Stimulated activated naive CD8-positive, alpha-beta T cell treated with anti-CD3 and anti-CD28 coated beads, Interleukin-15, amount 100 ng/mL, for 72 hours (primary cell): Measurements from ENCODE around the gene CHN2.

Source experiments
- ATAC-seq: fragments of 150-1000 bp; cut with Tn5 transposase; 2 replicates; pipeline ENCODE4 v1.10.0; 2021; ENCODE audit warnings: mild to moderate bottlenecking, moderate library complexity
- DNase-seq, 2 donors: peaks; one replicate each; pipeline ENCODE4 v3.0.0; 2021 to 2022
- H3K27ac Mint-ChIP-seq, 2 donors: one replicate each; pipeline ENCODE4 v1.8.0; 2022; ENCODE audit warnings: mild to moderate bottlenecking in 2 of 2, mixed read lengths in 2 of 2, moderate library complexity in 2 of 2
- H3K27me3 Mint-ChIP-seq: one replicate; pipeline ENCODE4 v1.8.0; 2022; ENCODE audit warnings: mixed read lengths
- H3K4me1 Mint-ChIP-seq: one replicate; pipeline ENCODE4 v1.8.0; 2022; ENCODE audit warnings: mild to moderate bottlenecking, mixed read lengths
- H3K4me3 Mint-ChIP-seq, 2 donors: one replicate each; pipeline ENCODE4 v1.8.0; 2022; ENCODE audit warnings: mild to moderate bottlenecking in 2 of 2, mixed read lengths in 2 of 2, moderate library complexity in 1 of 2
- H3K9me3 Mint-ChIP-seq, 2 donors: one replicate each; pipeline ENCODE4 v1.8.0; 2022; ENCODE audit warnings: mixed read lengths in 2 of 2

CHN2 gene

GRCh38 chr7:29170781-29171180 is 23.8 kb upstream of the CHN2 start:
- no peak overlapping the region for H3K4me3 Mint-ChIP-seq
- ATAC-seq, result no peak
- H3K27me3 Mint-ChIP-seq, result peaks cover 15% of the 10 kb centered on the region
- no peak for DNase-seq
- no peak overlapping the region for H3K27ac Mint-ChIP-seq
- H3K4me1 Mint-ChIP-seq, result no peaks in the 10 kb centered on the region
- H3K9me3 Mint-ChIP-seq, result peaks cover 4 to 5% of the 10 kb centered on the region in 2 donors

GRCh38 chr7:29173458-29173857 is 21.1 kb upstream of the CHN2 start:
- H3K4me3 Mint-ChIP-seq, result no peak overlapping the region
- DNase-seq, result no peak
- H3K4me1 Mint-ChIP-seq, result peaks cover 9% of the 10 kb centered on the region
- H3K27ac Mint-ChIP-seq, result no peak overlapping the region
- H3K27me3 Mint-ChIP-seq, result peaks cover 21% of the 10 kb centered on the region
- ATAC-seq, result no peak
- H3K9me3 Mint-ChIP-seq, result no peaks in the 10 kb centered on the region

GRCh38 chr7:29177963-29178600 is 16.5 kb upstream of the CHN2 start:
- H3K27me3 Mint-ChIP-seq, result peaks cover 23% of the 10 kb centered on the region
- peaks cover 10% of the 10 kb centered on the region for H3K4me1 Mint-ChIP-seq
- H3K9me3 Mint-ChIP-seq, result no peaks in the 10 kb centered on the region
- H3K4me3 Mint-ChIP-seq, result peak overlapping the region; percentile 10 to 14
- DNase-seq (peak in 1 of 2 donors; percentile 15), ATAC-seq (peak; percentile 77)
- no peak overlapping the region for H3K27ac Mint-ChIP-seq

GRCh38 chr7:29179115-29179514 is 15.5 kb upstream of the CHN2 start:
- Mint-ChIP-seq H3K27ac (no peak overlapping the region), H3K4me1 (peaks cover 10% of the 10 kb centered on the region), H3K9me3 (no peaks in the 10 kb centered on the region), H3K4me3 (no peak overlapping the region), H3K27me3 (peaks cover 23% of the 10 kb centered on the region)
- no peak for ATAC-seq
- no peak for DNase-seq

GRCh38 chr7:29184599-29184998 is 10.0 kb upstream of the CHN2 start:
- H3K4me3 Mint-ChIP-seq, result no peak overlapping the region
- DNase-seq (no peak), ATAC-seq (no peak)
- no peaks in the 10 kb centered on the region for H3K9me3 Mint-ChIP-seq
- peaks cover 2% of the 10 kb centered on the region for H3K4me1 Mint-ChIP-seq
- no peak overlapping the region for H3K27ac Mint-ChIP-seq
- peaks cover 16% of the 10 kb centered on the region for H3K27me3 Mint-ChIP-seq

GRCh38 chr7:29185613-29186012 is 9.0 kb upstream of the CHN2 start:
- peaks cover 7% of the 10 kb centered on the region for H3K4me1 Mint-ChIP-seq
- H3K27ac Mint-ChIP-seq, result no peak overlapping the region
- peaks cover 21% of the 10 kb centered on the region for H3K27me3 Mint-ChIP-seq
- no peak overlapping the region for H3K4me3 Mint-ChIP-seq
- no peak for DNase-seq
- H3K9me3 Mint-ChIP-seq, result no peaks in the 10 kb centered on the region
- ATAC-seq, result no peak

- ATAC-seq, result peak; percentile 56
- Mint-ChIP-seq H3K27me3 (peaks cover 52% of the 10 kb centered on the region), H3K4me1 (peaks cover 7% of the 10 kb centered on the region), H3K27ac (no peak overlapping the region), H3K9me3 (no peaks in the 10 kb centered on the region), H3K4me3 (no peak overlapping the region)
- DNase-seq, result peak; percentile 44 to 46
Measured at GRCh38 chr7:29189743-29190201, 4.8 kb upstream of the CHN2 start.

- H3K9me3 Mint-ChIP-seq, result no peaks in the 10 kb centered on the region
- H3K4me1 Mint-ChIP-seq, result peaks cover 12% of the 10 kb centered on the region
- H3K27me3 Mint-ChIP-seq, result peaks cover 59% of the 10 kb centered on the region
- ATAC-seq, result no peak
- no peak overlapping the region for H3K27ac Mint-ChIP-seq
- no peak overlapping the region for H3K4me3 Mint-ChIP-seq
- no peak for DNase-seq
Measured at GRCh38 chr7:29190349-29191045, 4.1 kb upstream of the CHN2 start.

GRCh38 chr7:29192323-29192722 is 2.3 kb upstream of the CHN2 start:
- ATAC-seq (no peak), DNase-seq (no peak)
- no peak overlapping the region for H3K4me3 Mint-ChIP-seq
- peaks cover 74% of the 10 kb centered on the region for H3K27me3 Mint-ChIP-seq
- no peak overlapping the region for H3K27ac Mint-ChIP-seq
- no peaks in the 10 kb centered on the region for H3K9me3 Mint-ChIP-seq
- peaks cover 30% of the 10 kb centered on the region for H3K4me1 Mint-ChIP-seq

GRCh38 chr7:29192811-29193210 is 1.8 kb upstream of the CHN2 start:
- no peak for DNase-seq
- Mint-ChIP-seq H3K27me3 (peaks cover 79% of the 10 kb centered on the region), H3K27ac (no peak overlapping the region), H3K4me1 (peaks cover 30% of the 10 kb centered on the region), H3K4me3 (no peak overlapping the region), H3K9me3 (no peaks in the 10 kb centered on the region)
- no peak for ATAC-seq

- Mint-ChIP-seq H3K9me3 (no peaks in the 10 kb centered on the region), H3K4me1 (peaks cover 30% of the 10 kb centered on the region), H3K4me3 (peak overlapping the region in 1 of 2 donors; percentile 79), H3K27ac (no peak overlapping the region), H3K27me3 (peaks cover 82% of the 10 kb centered on the region)
- DNase-seq (no peak), ATAC-seq (no peak)
Measured at GRCh38 chr7:29193316-29194205, 1.0 kb upstream of the CHN2 start.

GRCh38 chr7:29194206-29194593 is 375 bp upstream of the CHN2 start:
- DNase-seq, result no peak
- H3K27me3 Mint-ChIP-seq, result peaks cover 78% of the 10 kb centered on the region
- H3K27ac Mint-ChIP-seq, result peak overlapping the region in 1 of 2 donors; percentile 98
- H3K9me3 Mint-ChIP-seq, result no peaks in the 10 kb centered on the region
- H3K4me1 Mint-ChIP-seq, result peaks cover 30% of the 10 kb centered on the region
- peak overlapping the region; percentile 79 to 80 for H3K4me3 Mint-ChIP-seq
- peak; percentile 18 for ATAC-seq

GRCh38 chr7:29196191-29196590 is 1.6 kb downstream of the CHN2 start:
- ATAC-seq (peak; percentile 65), DNase-seq (no peak)
- Mint-ChIP-seq H3K4me1 (peaks cover 22% of the 10 kb centered on the region), H3K27me3 (peaks cover 83% of the 10 kb centered on the region), H3K4me3 (peak overlapping the region; percentile 14 to 20), H3K9me3 (no peaks in the 10 kb centered on the region), H3K27ac (no peak overlapping the region)

GRCh38 chr7:29196971-29197595 is 2.5 kb downstream of the CHN2 start:
- H3K9me3 Mint-ChIP-seq, result no peaks in the 10 kb centered on the region
- peaks cover 22% of the 10 kb centered on the region for H3K4me1 Mint-ChIP-seq
- H3K27me3 Mint-ChIP-seq, result peaks cover 80% of the 10 kb centered on the region
- no peak for DNase-seq
- no peak for ATAC-seq
- H3K27ac Mint-ChIP-seq, result no peak overlapping the region
- no peak overlapping the region for H3K4me3 Mint-ChIP-seq

- peaks cover 22% of the 10 kb centered on the region for H3K4me1 Mint-ChIP-seq
- H3K27me3 Mint-ChIP-seq, result peaks cover 78% of the 10 kb centered on the region
- no peak overlapping the region for H3K27ac Mint-ChIP-seq
- no peak overlapping the region for H3K4me3 Mint-ChIP-seq
- H3K9me3 Mint-ChIP-seq, result no peaks in the 10 kb centered on the region
- DNase-seq (no peak), ATAC-seq (no peak)
Measured at GRCh38 chr7:29197916-29198315, 3.3 kb downstream of the CHN2 start.
